ENCODE measurements around the gene PRPF31.
"Not testable (repeated sequence)": the region's sequence is repeated elsewhere in the genome, so short reads cannot be mapped to it uniquely, and the experiment has no call there.

DNA sequence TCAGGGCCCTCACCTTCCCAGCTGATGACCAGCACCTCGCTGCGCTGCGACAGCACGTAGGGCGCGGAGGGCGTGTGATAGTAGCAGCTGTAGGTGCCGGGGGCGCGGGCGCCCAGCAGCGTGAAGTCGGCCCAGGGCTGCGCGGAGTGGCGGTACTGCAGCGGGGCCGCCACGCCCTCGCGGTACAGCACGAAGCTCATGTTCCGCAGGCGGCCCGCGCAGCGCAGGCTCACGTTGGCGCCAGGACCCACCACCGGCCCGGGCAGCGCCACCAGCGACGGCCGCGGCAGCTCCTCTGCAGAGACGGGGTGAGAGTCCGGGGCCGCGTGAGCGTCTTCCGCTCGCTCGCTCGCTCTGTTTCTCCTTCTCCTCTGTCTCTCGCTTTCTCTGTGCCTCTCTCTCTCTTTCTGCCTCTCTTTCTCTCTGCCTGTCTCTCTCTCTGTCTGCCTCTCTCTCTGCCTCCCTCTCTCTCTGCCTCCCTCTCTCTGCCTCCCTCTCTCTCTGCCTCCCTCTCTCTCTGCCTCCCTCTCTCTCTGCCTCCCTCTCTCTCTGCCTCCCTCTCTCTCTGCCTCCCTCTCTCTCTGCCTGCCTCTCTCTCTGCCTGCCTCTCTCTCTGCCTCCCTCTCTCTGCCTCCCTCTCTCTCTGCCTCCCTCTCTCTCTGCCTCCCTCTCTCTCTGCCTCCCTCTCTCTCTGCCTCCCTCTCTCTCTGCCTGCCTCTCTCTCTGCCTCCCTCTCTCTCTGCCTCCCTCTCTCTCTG lies 19.5 kb upstream of the PRPF31 start:
- not testable (repeated sequence) for TF ChIP-seq POLR2A, POLR2AphosphoS5 (IDR thresholded peaks at IDR 0.05)
- TF ChIP-seq, protein P1, sequence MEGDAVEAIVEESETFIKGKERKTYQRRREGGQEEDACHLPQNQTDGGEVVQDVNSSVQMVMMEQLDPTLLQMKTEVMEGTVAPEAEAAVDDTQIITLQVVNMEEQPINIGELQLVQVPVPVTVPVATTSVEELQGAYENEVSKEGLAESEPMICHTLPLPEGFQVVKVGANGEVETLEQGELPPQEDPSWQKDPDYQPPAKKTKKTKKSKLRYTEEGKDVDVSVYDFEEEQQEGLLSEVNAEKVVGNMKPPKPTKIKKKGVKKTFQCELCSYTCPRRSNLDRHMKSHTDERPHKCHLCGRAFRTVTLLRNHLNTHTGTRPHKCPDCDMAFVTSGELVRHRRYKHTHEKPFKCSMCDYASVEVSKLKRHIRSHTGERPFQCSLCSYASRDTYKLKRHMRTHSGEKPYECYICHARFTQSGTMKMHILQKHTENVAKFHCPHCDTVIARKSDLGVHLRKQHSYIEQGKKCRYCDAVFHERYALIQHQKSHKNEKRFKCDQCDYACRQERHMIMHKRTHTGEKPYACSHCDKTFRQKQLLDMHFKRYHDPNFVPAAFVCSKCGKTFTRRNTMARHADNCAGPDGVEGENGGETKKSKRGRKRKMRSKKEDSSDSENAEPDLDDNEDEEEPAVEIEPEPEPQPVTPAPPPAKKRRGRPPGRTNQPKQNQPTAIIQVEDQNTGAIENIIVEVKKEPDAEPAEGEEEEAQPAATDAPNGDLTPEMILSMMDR (IDR thresholded peaks at IDR 0.05), result not testable (repeated sequence)
